Body of pancreas (tissue), 4 donors: ENCODE results near the gene CEP97. TPM values are rescaled to one million over a fixed set of nuclear protein-coding genes. Genes with fewer than 3 reads are reported as not detected.

Source experiments
- ATAC-seq: fragments of 150-250 bp; one replicate; pipeline ENCODE4 v1.9.1; 2016
- DNase-seq, 4 donors: peaks; one replicate each; pipeline ENCODE4 v3.0.0-alpha.2; 2019
- H3K27ac ChIP-seq, 4 donors: fragments of 200-600 bp; sonication (generic); 1 replicate in 3 of 4; 2 replicates in 1 of 4; pipeline versions ENCODE4 v1.5.1 to v1.6.1; 2016 to 2019; ENCODE audit warnings: mild to moderate bottlenecking in 1 of 4, mixed read lengths in 1 of 4, moderate library complexity in 1 of 4
- H3K27me3 ChIP-seq, 2 donors: fragments of 200-600 bp; sonication (generic); one replicate each; pipeline ENCODE4 v1.6.0; 2016; ENCODE audit warnings: mild to moderate bottlenecking in 1 of 2
- H3K36me3 ChIP-seq, 2 donors: fragments of 200-600 bp; sonication (generic); replicated peaks in 1 of 2; 2 replicates each; pipeline ENCODE4 v1.5.1; 2016; ENCODE audit warnings: low read depth in 2 of 2; ENCODE audit not compliant: insufficient read depth in 1 of 2
- H3K4me1 ChIP-seq: fragments of 200-600 bp; sonication (generic); one replicate; pipeline ENCODE4 v1.6.0; 2016
- H3K4me3 ChIP-seq, 2 donors: fragments of 200-600 bp; sonication (generic); 1 replicate in 1 of 2; 2 replicates in 1 of 2; pipeline ENCODE4 v1.5.1; 2016 to 2019
- H3K9me3 ChIP-seq, 3 donors: fragments of 200-600 bp; sonication (generic); 1 replicate in 2 of 3; 2 replicates in 1 of 3; pipeline ENCODE4 v1.5.1; 2016
- POLR2A ChIP-seq, 3 donors: fragments of 450-650 bp; IDR thresholded peaks; one replicate each; pipeline ENCODE4 v1.6.1; 2016; ENCODE audit warnings: antibody characterized with exemption in 3 of 3, mild to moderate bottlenecking in 2 of 3
- WGBS, 2 donors: methylation state at CpG; one replicate each; pipeline ENCODE4 v1.1.5; 2017; 5-methylcytosine and 5-hydroxymethylcytosine counted together
- intact Hi-C: fragments of 100-400 bp; cut with DNase I; formaldehyde crosslinking; loops from one replicate; pipeline ENCODE4 v1.15.1; 2023
- total RNA-seq, 2 donors: library from RNA; depleted of rRNA; stranded (reverse); fragments of >200 nt; gene quantifications; one replicate each; pipeline ENCODE4 v1.1.0, GENCODE V29; 2016
- TF ChIP-seq, protein P1 (sequence below), 7 experiments: fragments of 450-650 bp in 4 of 7; fragments of 200-600 bp in 3 of 7; sonication (generic) in 3 of 7; IDR thresholded peaks; one replicate each; pipeline ENCODE4 v1.5.1; 2016 to 2019; ENCODE audit warnings: antibody characterized with exemption in 7 of 7

The CEP97 gene
- total RNA-seq, 2 donors from 2014 or later, result 3.3 to 3.4 TPM

DNA sequence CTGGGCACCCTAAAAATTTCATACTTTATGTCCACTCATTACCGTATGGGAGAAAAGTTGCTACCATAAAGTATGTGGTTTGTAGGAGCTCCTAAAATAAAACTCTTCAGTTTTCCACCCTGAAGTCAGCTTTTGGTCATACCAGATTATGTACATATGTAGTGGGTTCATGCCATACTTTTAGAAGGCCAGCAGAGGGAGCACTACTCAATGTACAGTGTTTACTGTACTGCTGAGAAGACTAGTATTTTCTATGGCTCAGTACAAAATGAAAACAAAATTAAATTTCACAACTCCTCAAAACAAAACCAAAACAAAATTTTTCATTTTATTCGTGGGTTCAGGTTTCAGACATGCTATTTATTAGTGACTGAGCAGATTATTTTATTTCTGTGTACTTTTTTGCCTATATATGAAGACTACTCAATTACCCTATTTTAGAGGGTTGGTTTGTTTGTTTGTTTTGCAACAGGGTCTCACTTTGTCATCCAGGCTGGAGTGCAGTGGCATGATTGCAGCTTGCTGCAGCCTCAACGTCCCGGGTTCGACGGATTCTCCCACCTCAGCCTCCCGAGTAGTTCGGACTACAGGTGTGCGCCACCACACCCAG is 78.9 kb downstream of the CEP97 start:
- Histone ChIP-seq H3K27me3 (no peaks in the 10 kb centered on the region), H3K9me3 (no peaks in the 10 kb centered on the region), H3K27ac (no peak overlapping the region), H3K4me1 (no peaks in the 10 kb centered on the region), H3K4me3 (no peak overlapping the region), H3K36me3 (no peaks in the 10 kb centered on the region)
- WGBS, 2 donors, result 56 to 65% methylated on average over 9 of the region's 9 CpGs
- no peak for TF ChIP-seq POLR2A (IDR thresholded peaks at IDR 0.05)
- TF ChIP-seq, protein P1, sequence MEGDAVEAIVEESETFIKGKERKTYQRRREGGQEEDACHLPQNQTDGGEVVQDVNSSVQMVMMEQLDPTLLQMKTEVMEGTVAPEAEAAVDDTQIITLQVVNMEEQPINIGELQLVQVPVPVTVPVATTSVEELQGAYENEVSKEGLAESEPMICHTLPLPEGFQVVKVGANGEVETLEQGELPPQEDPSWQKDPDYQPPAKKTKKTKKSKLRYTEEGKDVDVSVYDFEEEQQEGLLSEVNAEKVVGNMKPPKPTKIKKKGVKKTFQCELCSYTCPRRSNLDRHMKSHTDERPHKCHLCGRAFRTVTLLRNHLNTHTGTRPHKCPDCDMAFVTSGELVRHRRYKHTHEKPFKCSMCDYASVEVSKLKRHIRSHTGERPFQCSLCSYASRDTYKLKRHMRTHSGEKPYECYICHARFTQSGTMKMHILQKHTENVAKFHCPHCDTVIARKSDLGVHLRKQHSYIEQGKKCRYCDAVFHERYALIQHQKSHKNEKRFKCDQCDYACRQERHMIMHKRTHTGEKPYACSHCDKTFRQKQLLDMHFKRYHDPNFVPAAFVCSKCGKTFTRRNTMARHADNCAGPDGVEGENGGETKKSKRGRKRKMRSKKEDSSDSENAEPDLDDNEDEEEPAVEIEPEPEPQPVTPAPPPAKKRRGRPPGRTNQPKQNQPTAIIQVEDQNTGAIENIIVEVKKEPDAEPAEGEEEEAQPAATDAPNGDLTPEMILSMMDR (IDR thresholded peaks at IDR 0.05), result peak; percentile 59 to 84 (median 79)
- intact Hi-C loops, result loop anchor here (10.0 kb wide), 1 partner anchor 732 kb away; no protein-coding TSS in a partner anchor
- DNase-seq, result peak; percentile 51 to 76 (median 68)
- peak; percentile 93 for ATAC-seq

DNA sequence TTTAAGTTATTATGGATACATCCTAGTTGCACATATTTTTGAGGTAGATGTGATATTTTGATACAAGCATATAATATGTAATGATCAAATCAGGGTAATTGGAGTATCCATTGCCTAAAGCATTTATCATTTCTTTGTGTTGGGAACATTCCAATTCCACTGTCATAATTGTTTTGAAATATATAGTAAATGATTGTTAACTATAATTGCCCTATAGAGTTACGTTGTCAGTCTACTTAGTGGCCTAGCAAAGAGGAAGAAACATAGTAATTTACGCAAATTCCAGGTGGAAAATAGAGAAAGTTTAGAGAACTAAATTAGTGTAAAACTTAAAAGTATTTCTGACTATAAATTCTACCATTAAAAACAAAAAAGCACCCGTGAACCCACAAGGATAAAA is 79.5 kb downstream of the CEP97 start:
- Histone ChIP-seq H3K27ac (no peak overlapping the region), H3K27me3 (no peaks in the 10 kb centered on the region), H3K9me3 (no peaks in the 10 kb centered on the region), H3K4me1 (no peaks in the 10 kb centered on the region), H3K4me3 (no peak overlapping the region), H3K36me3 (no peaks in the 10 kb centered on the region)
- DNase-seq, result no peak
- TF ChIP-seq, protein P1 (IDR thresholded peaks at IDR 0.05), result no peak
- TF ChIP-seq POLR2A (IDR thresholded peaks at IDR 0.05), result no peak
- intact Hi-C loops, result loop anchor here (10.0 kb wide), 1 partner anchor 731 kb away; no protein-coding TSS in a partner anchor
- no peak for ATAC-seq
- WGBS, 2 donors, result 65 to 82% methylated on average over 3 of the region's 3 CpGs

DNA sequence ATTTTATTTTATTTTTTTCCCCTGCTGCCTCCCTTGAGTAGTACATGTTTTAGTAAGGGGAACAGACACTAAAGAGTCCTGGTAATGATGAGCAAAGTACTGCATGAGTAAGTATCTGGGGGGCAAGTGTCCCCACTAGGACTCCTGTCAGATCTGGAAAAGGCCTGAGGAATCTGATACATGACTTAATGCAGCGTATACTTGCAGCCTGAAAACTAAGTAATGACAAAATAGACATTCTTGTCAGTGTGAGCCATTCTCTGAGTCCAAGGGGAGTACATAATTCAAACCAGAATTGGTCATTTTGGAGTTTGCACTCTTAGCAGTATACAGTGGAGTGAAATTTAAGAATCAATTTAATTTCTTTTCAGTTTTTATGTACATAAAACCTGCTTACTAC is 82.1 kb downstream of the CEP97 start:
- 86 to 100% methylated on average over 1 of the region's 1 CpG for WGBS, 2 donors
- intact Hi-C loops, result loop anchor here (10.0 kb wide), 1 partner anchor 728 kb away; no protein-coding TSS in a partner anchor
- no peaks in the 10 kb centered on the region for H3K36me3 ChIP-seq

DNA sequence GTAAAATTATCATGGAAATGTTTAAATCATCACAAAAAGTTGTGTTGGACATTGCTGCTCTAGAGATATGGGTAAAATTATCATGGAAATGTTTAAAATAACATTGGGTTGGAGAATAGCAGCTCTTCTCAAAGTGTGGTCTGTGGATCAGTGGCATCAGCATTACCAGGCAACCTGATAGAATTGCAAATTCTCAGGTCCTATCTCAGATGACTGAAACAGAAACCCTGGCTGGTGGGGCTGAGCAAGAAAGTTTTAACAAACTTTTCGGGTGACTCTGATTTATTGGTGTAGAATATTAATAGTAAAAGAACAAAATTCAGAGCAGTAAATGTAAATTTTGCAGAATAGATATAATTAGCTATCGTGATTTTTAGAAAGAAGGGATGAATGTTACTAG is 83.5 kb downstream of the CEP97 start:
- H3K27me3 ChIP-seq, result no peaks in the 10 kb centered on the region
- DNase-seq (no peak), ATAC-seq (no peak)
- TF ChIP-seq, protein P1 (IDR thresholded peaks at IDR 0.05), result no peak
- no peak for TF ChIP-seq POLR2A (IDR thresholded peaks at IDR 0.05)
- H3K9me3 ChIP-seq, result no peaks in the 10 kb centered on the region
- no peak overlapping the region for H3K27ac ChIP-seq
- H3K4me3 ChIP-seq, result no peak overlapping the region
- intact Hi-C loops, result loop anchor here (10.0 kb wide), 1 partner anchor 727 kb away; no protein-coding TSS in a partner anchor
- H3K4me1 ChIP-seq, result peaks cover 9% of the 10 kb centered on the region
- no peaks in the 10 kb centered on the region for H3K36me3 ChIP-seq
- WGBS, 2 donors, result 71 to 77% methylated on average over 2 of the region's 2 CpGs

More for the DNA sequence above, 82.1 kb downstream of the CEP97 start:
- TF ChIP-seq, protein P1 (IDR thresholded peaks at IDR 0.05), result no peak
- no peak for TF ChIP-seq POLR2A (IDR thresholded peaks at IDR 0.05)
- Histone ChIP-seq H3K4me1 (peaks cover 9% of the 10 kb centered on the region), H3K27ac (no peak overlapping the region), H3K27me3 (no peaks in the 10 kb centered on the region), H3K4me3 (no peak overlapping the region), H3K9me3 (no peaks in the 10 kb centered on the region)
- ATAC-seq (no peak), DNase-seq (no peak)
